HEK293 (cell line): ENCODE measurements around the gene SLC25A44.

ENCODE experiments used
- CTCF ChIA-PET: fragments of 350-600 bp; formaldehyde crosslinking; extraction: SDS; loops from one replicate; lab custom pipeline; 2021; ENCODE audit warnings: antibody characterized with exemption; lab: Yijun Ruan, JAX
- POLR2A ChIA-PET: fragments of 300-600 bp; formaldehyde crosslinking; extraction: SDS; loops from one replicate; lab custom pipeline; 2020; ENCODE audit warnings: antibody characterized with exemption, inconsistent platforms; lab: Yijun Ruan, JAX
- H3K27ac ChIP-seq: fragments of 200-500 bp; sonication (Bioruptor generic); 2 replicates; pipeline ENCODE4 v1.5.1; 2014; ENCODE audit warnings: low read depth, low read length, control low read depth, inconsistent platforms; ENCODE audit errors: extremely low read depth
- H3K36me3 ChIP-seq, 2 experiments: fragments of 200-500 bp in 1 of 2; sonication (Bioruptor generic) in 1 of 2; 1 replicate in 1 of 2; 2 replicates in 1 of 2; pipeline ENCODE4 v1.5.1; 2014 to 2017; ENCODE audit warnings: inconsistent platforms in 2 of 2, low read length in 2 of 2; ENCODE audit not compliant: control insufficient read depth in 2 of 2, insufficient read depth in 1 of 2
- H3K4me1 ChIP-seq: fragments of 200-500 bp; sonication (Bioruptor generic); 2 replicates; pipeline ENCODE4 v1.5.1; 2014; ENCODE audit warnings: mild to moderate bottlenecking, low read length, inconsistent platforms; ENCODE audit not compliant: control insufficient read depth, insufficient read depth
- H3K4me3 ChIP-seq: 2 replicates; pipeline ENCODE4 v1.5.1; 2011; ENCODE audit warnings: low read depth, mild to moderate bottlenecking, control low read depth, low read length, moderate library complexity
- H3K9me3 ChIP-seq: fragments of 200-500 bp; sonication (Bioruptor generic); 2 replicates; pipeline ENCODE4 v1.5.1; 2014; ENCODE audit warnings: low read depth, low read length, inconsistent platforms; ENCODE audit not compliant: control insufficient read depth, insufficient read depth
- KLF17 ChIP-seq: fragments of 450-650 bp; formaldehyde crosslinking; IDR thresholded peaks from 2 replicates; pipeline ENCODE4 v1.5.1; 2016; ENCODE audit warnings: missing biosample characterization, missing genetic modification characterization
- KLF8 ChIP-seq: fragments of 450-650 bp; formaldehyde crosslinking; IDR thresholded peaks from 2 replicates; pipeline ENCODE4 v1.5.1; 2016; ENCODE audit warnings: missing biosample characterization, missing genetic modification characterization
- PBX3 ChIP-seq: sonication (generic); formaldehyde crosslinking; IDR thresholded peaks from 2 replicates; pipeline ENCODE4 v1.8.1; 2022; ENCODE audit warnings: mild to moderate bottlenecking, moderate library complexity, missing genetic modification reagents
- PRDM6 ChIP-seq: fragments of 450-650 bp; formaldehyde crosslinking; IDR thresholded peaks from 2 replicates; pipeline ENCODE4 v1.5.1; 2017; ENCODE audit warnings: missing biosample characterization, missing genetic modification characterization
- SETDB1 ChIP-seq: IDR thresholded peaks from one replicate; pipeline ENCODE4 v1.6.1; 2017; ENCODE audit warnings: mild to moderate bottlenecking, low read length, moderate library complexity, mixed read lengths; ENCODE audit not compliant: insufficient read length
- YY2 ChIP-seq: fragments of 450-650 bp; formaldehyde crosslinking; IDR thresholded peaks from 2 replicates; pipeline ENCODE4 v1.5.1; 2016; ENCODE audit warnings: missing biosample characterization, missing genetic modification characterization
- ZBTB11 ChIP-seq: fragments of 450-650 bp; formaldehyde crosslinking; conservative IDR thresholded peaks from 2 replicates; pipeline ENCODE4 v1.5.1; 2016; ENCODE audit warnings: low read depth, missing biosample characterization, missing genetic modification characterization
- ZBTB26 ChIP-seq: fragments of 450-650 bp; formaldehyde crosslinking; optimal IDR thresholded peaks from 2 replicates; pipeline ENCODE3; 2016; ENCODE audit warnings: missing biosample characterization, mild to moderate bottlenecking, missing genetic modification characterization
- ZFHX2 ChIP-seq: fragments of 450-650 bp; formaldehyde crosslinking; conservative IDR thresholded peaks from 2 replicates; pipeline ENCODE4 v1.5.1; 2016; ENCODE audit warnings: missing biosample characterization, missing genetic modification characterization
- ZFP37 ChIP-seq: fragments of 450-650 bp; formaldehyde crosslinking; IDR thresholded peaks from 2 replicates; pipeline ENCODE4 v1.5.1; 2016; ENCODE audit warnings: missing biosample characterization, missing genetic modification characterization
- ZNF132 ChIP-seq: fragments of 450-650 bp; formaldehyde crosslinking; IDR thresholded peaks from 2 replicates; pipeline ENCODE4 v1.5.1; 2017; ENCODE audit warnings: missing biosample characterization, missing genetic modification characterization, borderline replicate concordance
- ZNF146 ChIP-seq: fragments of 450-650 bp; formaldehyde crosslinking; IDR thresholded peaks from 2 replicates; pipeline ENCODE4 v1.5.1; 2016; ENCODE audit warnings: missing biosample characterization, missing genetic modification characterization
- ZNF169 ChIP-seq: fragments of 450-650 bp; formaldehyde crosslinking; IDR thresholded peaks from 2 replicates; pipeline ENCODE4 v1.5.1; 2016; ENCODE audit warnings: missing biosample characterization, missing genetic modification characterization
- ZNF292 ChIP-seq: fragments of 450-650 bp; formaldehyde crosslinking; IDR thresholded peaks from 2 replicates; pipeline ENCODE4 v1.5.1; 2016; ENCODE audit warnings: low read depth, missing biosample characterization, missing genetic modification characterization, borderline replicate concordance
- ZNF354C ChIP-seq: fragments of 450-650 bp; formaldehyde crosslinking; IDR thresholded peaks from 2 replicates; pipeline ENCODE4 v1.5.1; 2016; ENCODE audit warnings: missing biosample characterization, missing genetic modification characterization, low read depth, borderline replicate concordance
- ZNF629 ChIP-seq: fragments of 450-650 bp; formaldehyde crosslinking; IDR thresholded peaks from 2 replicates; pipeline ENCODE4 v1.5.1; 2017; ENCODE audit warnings: missing biosample characterization, missing genetic modification characterization
- ZNF664 ChIP-seq: fragments of 450-650 bp; formaldehyde crosslinking; IDR thresholded peaks from 2 replicates; pipeline ENCODE4 v1.5.1; 2016; ENCODE audit warnings: missing biosample characterization, missing genetic modification characterization

The SLC25A44 gene

GRCh38 chr1:156212833-156213643 lies 19.1 kb downstream of the SLC25A44 start, which contains the start of gene PMF1 (continued):
- TF ChIP-seq ZBTB11 = peak; percentile 32; the same call in 1 of the 2 replicates
- no peak for TF ChIP-seq PRDM6 (tag by site-specific recombination)
- TF ChIP-seq ZNF354C = no peak
- no peak for TF ChIP-seq ZNF169 (tag by site-specific recombination)
- TF ChIP-seq ZBTB26 (tag by site-specific recombination) = peak; percentile 67
- peak; percentile 4; the same call in 1 of the 2 replicates for TF ChIP-seq ZNF146 (tag by site-specific recombination)
- peak; percentile 75 for TF ChIP-seq ZFHX2 (tag by site-specific recombination)
- peak; percentile 38; the same call in 1 of the 2 replicates for TF ChIP-seq KLF17 (tag by site-specific recombination)
- peak; percentile 86 for TF ChIP-seq KLF8 (tag by site-specific recombination)
- TF ChIP-seq SETDB1 = no peak
- no peak for TF ChIP-seq PBX3 (CRISPR knock-in tag)
- peak; percentile 70; the same call in 1 of the 2 replicates for TF ChIP-seq ZFP37
- TF ChIP-seq ZNF629 = peak; percentile 91
- peak; percentile 86 for TF ChIP-seq YY2 (tag by site-specific recombination)
- TF ChIP-seq ZNF292 (tag by site-specific recombination) = no peak

GRCh38 chr1:156213644-156213966 lies 19.7 kb downstream of the SLC25A44 start:
- Histone ChIP-seq H3K36me3 (peaks cover 2 to 39% of the 10 kb centered on the region in 2 experiments; a peak in 2 of 3 replicates), H3K4me1 (no peaks in the 10 kb centered on the region), H3K4me3 (peak overlapping the region; percentile 99), H3K9me3 (no peaks in the 10 kb centered on the region), H3K27ac (peak overlapping the region; percentile 91)
- CTCF ChIA-PET = interaction anchor here (0.7 to 3.9 kb wide), 6 partner anchors 12 to 415 kb away, joined by 3 to 29 read pairs (median 4); no protein-coding TSS in a partner anchor
- TF ChIP-seq ZNF132 (tag by site-specific recombination) (no peak), ZNF664 (tag by site-specific recombination) (peak; percentile 57; the same call in 1 of the 2 replicates)
- POLR2A ChIA-PET = interaction anchor here (0.5 to 2.7 kb wide), 19 partner anchors 8 to 237 kb away, joined by 3 to 49 read pairs (median 5); partner anchors contain the start of genes MEX3A, SLC25A44 and SMG5
